Right renal cortex interstitium (tissue), 3 donors: ENCODE data around the gene SHISA5. TPM values are rescaled to one million over a fixed set of nuclear protein-coding genes. Genes with fewer than 3 reads are reported as not detected.
"Not testable (repeated sequence)": the region's sequence is repeated elsewhere in the genome, so short reads cannot be mapped to it uniquely, and the experiment has no call there.

Experiments
- DNase-seq, 3 donors: peaks; one replicate each; pipeline ENCODE4 v3.0.0-alpha.2; 2013; ENCODE audit warnings: low read depth in 3 of 3, low spot score in 2 of 3
- polyA plus RNA-seq, 3 donors: library from polyadenylated mRNA; unstranded; fragments of 120-200 nt; gene quantifications; one replicate each; pipeline ENCODE4 v1.2.1, GENCODE V29; 2013; ENCODE audit not compliant: insufficient read length in 3 of 3

Gene SHISA5
- polyA plus RNA-seq, 3 donors = 95.0 to 104 (median 104) TPM

- DNase-seq = no peak
Observed at GRCh38 chr3:48521635-48522034, 17.7 kb upstream of the SHISA5 start.

GRCh38 chr3:48519277-48519643 is 15.3 kb upstream of the SHISA5 start:
- no peak for DNase-seq

- DNase-seq = no peak
Observed at GRCh38 chr3:48518638-48519276, 14.8 kb upstream of the SHISA5 start.

DNA sequence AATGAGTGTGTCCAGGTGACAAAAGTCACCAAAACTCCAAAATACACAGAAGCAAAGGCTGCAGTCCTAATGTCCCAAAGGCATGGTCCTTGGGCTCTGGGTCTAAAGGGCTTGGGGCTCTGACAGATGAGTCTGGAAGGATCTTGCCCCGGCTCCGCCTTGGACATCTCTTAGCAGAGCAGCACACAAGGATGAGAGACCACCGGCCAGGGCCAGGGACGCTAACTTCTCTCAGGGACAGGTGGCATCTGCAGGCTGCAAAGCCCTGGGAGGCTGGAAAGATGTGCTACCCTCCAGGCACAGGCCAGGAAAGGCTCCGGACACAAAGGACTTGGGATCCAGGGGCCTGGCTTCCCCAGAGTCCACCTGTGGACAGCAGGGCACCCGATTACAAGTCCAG is 14.1 kb upstream of the SHISA5 start:
- no peak for DNase-seq

DNA sequence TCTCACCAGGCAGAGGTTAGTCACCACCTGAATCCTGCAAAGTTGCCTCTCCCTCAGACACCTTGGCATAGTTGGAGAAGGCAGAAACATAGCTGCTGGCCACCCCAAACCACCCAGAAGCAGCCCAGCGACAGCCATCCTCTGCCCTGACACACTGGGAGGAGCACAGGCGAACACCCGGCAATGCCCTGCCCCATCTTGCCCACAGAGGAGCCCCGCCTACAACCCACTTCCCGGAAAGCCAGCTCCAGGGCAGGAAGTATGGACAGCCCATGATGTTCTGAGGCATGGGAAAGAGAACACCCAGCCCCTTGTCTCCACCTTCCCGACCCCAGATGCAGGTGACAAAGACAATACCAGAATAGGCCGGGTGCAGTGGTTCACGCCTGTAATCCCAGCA is 12.6 kb upstream of the SHISA5 start:
- DNase-seq = no peak

DNA sequence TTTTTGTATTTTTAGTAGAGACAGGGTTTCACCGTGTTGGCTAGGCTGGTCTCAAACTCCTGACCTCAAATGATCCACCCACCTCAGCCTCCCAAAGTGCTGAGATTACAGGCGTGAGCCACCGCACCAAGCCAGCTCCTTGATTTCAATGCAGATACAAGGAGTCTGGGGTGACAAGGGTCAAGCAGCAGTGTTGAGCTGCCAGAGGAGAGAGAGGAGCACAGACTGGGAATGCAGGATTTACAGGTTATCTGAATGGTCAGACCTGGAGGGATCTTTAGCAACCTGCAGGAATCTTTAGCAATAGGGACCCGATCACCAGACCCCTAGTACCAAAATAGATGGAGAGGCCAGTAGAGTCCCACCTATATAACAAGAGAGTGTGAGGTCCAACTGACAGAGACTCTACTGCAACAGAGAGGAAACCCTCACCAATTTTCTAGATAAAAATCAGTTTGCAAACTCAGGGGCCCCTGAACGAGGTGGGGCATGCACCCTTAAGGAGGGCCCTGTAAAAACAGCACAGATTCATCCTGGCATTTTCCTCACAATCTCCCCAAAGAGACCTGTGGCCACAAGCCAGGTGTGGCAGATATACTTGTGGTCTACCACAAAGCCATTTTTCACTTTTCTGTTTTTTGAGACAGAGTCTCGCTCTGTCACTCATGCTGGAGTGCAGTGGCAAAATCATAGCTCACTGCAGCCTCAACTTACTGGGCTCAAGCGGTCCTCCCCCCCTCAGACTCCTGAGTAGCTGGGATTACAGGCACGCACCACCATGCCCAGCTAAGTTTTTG is 10.7 kb upstream of the SHISA5 start:
- DNase-seq = no peak

DNA sequence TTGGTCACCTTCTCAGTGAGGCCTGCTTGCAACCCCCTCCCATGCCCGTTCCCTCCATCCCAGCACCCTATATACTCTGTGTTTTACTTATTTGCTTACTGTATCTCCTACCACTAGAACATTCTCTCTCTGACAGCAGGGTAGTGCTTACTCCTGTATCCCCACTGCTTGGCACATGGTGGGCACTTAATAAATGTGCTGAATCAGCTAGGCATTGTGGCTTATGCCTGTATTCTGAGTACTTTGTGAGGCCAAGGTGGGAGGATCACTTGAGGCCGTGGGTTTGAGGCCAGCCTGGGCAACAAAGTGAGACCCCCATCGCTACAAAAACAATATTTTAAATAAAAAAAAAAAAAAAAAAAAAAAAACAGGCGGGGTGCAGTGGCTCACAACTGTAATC is 7.6 kb upstream of the SHISA5 start:
- no peak for DNase-seq

GRCh38 chr3:48507256-48508061 is 3.5 kb upstream of the SHISA5 start:
- DNase-seq = no peak

GRCh38 chr3:48505968-48506504 is 2.1 kb upstream of the SHISA5 start:
- DNase-seq = no peak

- no peak for DNase-seq
Observed at GRCh38 chr3:48505146-48505545, 1.2 kb upstream of the SHISA5 start.

DNA sequence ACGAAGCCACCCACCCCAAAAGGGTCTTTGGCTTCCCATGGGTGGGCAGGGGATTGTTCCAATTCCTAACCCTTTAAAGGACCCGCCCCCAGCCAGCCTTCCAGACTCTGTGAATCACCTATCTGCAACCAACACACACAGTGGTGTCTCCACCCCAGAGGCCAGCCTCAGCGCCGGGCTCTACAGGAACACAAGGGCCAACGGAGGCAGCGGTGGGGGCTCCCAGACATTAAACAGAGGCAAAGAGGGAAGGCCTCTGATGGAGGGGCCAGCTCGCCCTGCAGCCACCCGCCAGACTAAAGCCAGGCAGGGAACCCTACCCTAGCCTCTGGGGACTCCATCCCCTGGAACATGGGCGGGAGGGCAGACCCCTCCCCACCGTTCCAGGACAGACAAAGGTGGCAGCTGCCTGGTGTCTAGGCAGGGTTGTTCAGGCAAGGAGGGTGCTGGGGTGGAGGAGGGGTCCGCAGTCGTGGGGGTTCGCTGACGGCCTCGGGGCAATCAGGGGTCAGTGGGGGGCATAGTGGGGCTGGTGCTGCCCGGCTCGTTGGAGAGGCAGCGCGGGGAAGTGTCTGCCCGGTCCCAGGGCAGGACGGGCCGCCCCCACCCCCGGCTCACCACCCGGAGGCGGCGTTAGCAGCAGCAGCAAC is 448 bp downstream of the SHISA5 start:
- DNase-seq = no peak

- no peak for DNase-seq
Observed at GRCh38 chr3:48502728-48503168, 1.2 kb downstream of the SHISA5 start.

DNA sequence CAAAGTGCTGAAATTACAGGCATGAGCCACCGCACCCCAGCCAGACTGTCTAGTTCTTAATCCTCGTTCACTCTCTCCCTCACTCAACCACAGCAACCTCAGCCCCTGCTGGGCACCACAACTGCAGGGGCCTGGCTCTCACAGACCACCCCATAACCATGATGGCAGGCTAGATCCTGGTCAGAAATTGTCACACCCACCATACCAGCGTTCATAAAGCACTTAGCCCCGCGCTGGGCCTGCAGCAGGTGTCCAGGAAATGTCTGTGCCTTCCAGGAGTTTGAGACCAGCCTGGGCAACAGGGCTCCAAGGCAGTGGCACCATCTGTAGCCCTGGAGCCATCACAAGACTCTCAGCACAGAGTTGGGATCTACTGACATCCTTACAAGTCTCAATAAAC is 1.9 kb downstream of the SHISA5 start:
- no peak for DNase-seq

- no peak for DNase-seq
Observed at GRCh38 chr3:48501196-48501595, 2.8 kb downstream of the SHISA5 start.

GRCh38 chr3:48500656-48501055 is 3.3 kb downstream of the SHISA5 start:
- DNase-seq = no peak

- no peak for DNase-seq
Observed at GRCh38 chr3:48493203-48493501, 10.8 kb downstream of the SHISA5 start.

GRCh38 chr3:48492461-48493202 is 11.3 kb downstream of the SHISA5 start:
- no peak for DNase-seq

DNA sequence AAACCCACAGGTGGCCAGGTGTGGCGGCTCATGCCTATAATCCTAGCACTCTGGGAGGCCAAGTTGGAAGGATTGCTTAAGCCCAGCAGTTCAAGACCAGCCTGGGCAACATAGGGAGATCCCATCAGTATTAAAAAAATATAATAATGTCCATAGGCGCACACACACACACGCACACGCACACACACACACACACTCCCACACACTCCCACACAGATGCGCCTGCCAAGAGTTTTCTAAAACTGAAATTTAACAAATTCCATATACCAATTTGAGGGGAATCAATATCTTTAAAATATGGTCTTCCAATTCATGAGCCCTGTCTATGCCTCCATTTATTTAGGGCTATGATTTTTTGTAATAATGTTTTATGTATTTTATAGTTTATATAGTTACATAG is 17.0 kb downstream of the SHISA5 start:
- no peak for DNase-seq

GRCh38 chr3:48482822-48483221 is 21.2 kb downstream of the SHISA5 start:
- DNase-seq = not testable (repeated sequence)

GRCh38 chr3:48480891-48481290 is 23.1 kb downstream of the SHISA5 start:
- not testable (repeated sequence) for DNase-seq
